ENCODE data around the gene KIF16B. TPM values are rescaled to one million over a fixed set of nuclear protein-coding genes. Genes with fewer than 3 reads are reported as not detected.

KIF16B gene
- total RNA-seq, 3 donors from 2014 or later = 23.8 to 47.9 (median 36.9) TPM

DNA sequence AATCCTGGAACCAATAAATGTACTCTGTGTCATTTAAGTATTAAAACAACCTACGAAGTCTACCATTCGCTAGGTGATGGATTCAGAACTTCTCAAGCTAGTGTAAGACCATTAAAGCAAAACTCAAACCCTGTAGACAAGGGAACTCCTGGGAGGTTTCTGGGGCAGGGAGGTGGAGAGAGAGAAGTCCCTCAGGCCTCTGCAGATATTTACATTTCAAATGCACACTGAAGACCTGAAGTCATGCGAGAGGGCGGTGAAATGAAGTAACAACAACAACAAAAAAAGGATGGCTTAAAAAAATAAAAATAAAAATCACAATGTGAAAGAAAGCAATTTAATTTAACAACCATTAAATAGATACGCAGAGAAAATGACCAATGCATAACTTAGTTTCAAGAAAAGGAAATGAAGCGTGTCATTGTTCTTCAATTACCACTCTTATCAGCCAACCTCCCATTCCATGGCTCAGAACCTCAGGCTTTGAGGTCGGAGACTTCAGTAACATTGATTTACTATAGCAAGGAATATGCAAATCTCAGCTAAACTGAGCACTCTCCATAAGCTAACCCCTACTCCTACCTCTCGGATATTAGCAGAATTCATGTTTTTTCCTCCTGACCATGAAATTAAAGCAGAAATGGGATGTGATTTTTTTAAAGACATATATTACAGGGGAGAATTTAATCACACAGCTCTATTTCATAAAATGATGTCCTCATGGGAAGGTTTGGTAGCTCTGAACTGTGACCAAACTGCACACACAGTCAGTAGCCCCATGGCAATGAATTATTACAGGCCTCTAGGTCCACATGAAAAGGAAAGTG, 140.6 kb downstream of the KIF16B start:
- TF ChIP-seq, protein P1, sequence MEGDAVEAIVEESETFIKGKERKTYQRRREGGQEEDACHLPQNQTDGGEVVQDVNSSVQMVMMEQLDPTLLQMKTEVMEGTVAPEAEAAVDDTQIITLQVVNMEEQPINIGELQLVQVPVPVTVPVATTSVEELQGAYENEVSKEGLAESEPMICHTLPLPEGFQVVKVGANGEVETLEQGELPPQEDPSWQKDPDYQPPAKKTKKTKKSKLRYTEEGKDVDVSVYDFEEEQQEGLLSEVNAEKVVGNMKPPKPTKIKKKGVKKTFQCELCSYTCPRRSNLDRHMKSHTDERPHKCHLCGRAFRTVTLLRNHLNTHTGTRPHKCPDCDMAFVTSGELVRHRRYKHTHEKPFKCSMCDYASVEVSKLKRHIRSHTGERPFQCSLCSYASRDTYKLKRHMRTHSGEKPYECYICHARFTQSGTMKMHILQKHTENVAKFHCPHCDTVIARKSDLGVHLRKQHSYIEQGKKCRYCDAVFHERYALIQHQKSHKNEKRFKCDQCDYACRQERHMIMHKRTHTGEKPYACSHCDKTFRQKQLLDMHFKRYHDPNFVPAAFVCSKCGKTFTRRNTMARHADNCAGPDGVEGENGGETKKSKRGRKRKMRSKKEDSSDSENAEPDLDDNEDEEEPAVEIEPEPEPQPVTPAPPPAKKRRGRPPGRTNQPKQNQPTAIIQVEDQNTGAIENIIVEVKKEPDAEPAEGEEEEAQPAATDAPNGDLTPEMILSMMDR (IDR thresholded peaks at IDR 0.05) = no peak
- TF ChIP-seq POLR2AphosphoS5 (IDR thresholded peaks at IDR 0.05) = no peak
- TF ChIP-seq POLR2A (IDR thresholded peaks at IDR 0.05) = no peak
- Histone ChIP-seq H3K36me3 (no peaks in the 10 kb centered on the region), H3K27me3 (no peaks in the 10 kb centered on the region), H3K4me3 (no peak overlapping the region), H3K27ac (no peak overlapping the region), H3K9me3 (no peaks in the 10 kb centered on the region), H3K4me1 (no peaks in the 10 kb centered on the region)
- DNase-seq (ENCODE audit: low spot score in 2 of 2) = no peak
- intact Hi-C loops (cut with DNase I; ENCODE audit: low total_unique reads) = no loop called here

DNA sequence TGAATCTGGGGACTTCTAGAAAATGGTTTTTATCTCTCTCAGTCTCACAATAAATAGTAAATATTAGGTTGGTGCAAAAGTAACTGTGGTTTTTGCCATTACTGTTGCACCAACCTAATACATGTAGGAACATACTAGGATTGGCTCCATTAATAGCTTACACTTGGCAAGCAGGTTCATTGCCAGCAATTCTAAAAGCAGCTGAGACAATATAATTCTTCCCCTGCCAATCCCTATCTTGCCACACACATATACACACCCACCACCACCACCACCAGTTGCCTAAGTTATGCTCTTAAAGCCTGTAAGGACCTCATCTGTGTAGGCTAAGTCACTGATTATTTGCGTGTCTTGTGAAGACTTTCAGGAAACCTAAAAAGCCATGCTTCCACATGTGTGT, 145.1 kb downstream of the KIF16B start:
- no peak for DNase-seq (ENCODE audit: low spot score in 2 of 2)
- peaks cover 0 to 5% of the 10 kb centered on the region in 2 donors for H3K9me3 ChIP-seq
- no peaks in the 10 kb centered on the region for H3K4me1 ChIP-seq
- H3K27ac ChIP-seq = no peak overlapping the region
- intact Hi-C loops (cut with DNase I; ENCODE audit: low total_unique reads) = no loop called here
- TF ChIP-seq, protein P1 (IDR thresholded peaks at IDR 0.05) = no peak
- TF ChIP-seq POLR2A (IDR thresholded peaks at IDR 0.05) = no peak
- TF ChIP-seq POLR2AphosphoS5 (IDR thresholded peaks at IDR 0.05) = no peak
- H3K36me3 ChIP-seq = peaks cover 4% of the 10 kb centered on the region
- H3K27me3 ChIP-seq = no peaks in the 10 kb centered on the region
- H3K4me3 ChIP-seq = no peak overlapping the region

DNA sequence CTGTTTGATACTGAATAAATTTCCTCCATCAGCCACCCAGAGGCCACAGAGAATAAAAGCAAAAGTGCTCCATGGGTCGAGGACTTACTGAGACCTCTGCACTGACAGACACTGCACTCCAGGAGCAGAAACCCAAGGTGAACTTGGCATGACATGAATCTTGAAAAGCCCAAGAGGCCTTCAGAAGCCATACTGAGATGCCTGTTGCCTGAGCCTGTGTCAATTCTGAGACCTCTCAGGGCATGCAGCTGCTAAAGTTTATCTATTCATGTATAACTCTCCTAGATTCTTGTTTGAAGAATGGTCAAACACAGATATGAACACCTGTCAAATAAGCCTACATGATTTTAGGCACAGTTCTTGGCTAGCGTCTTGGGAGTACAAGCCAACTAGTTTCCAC, 145.7 kb downstream of the KIF16B start:
- DNase-seq (ENCODE audit: low spot score in 2 of 2) = no peak
- intact Hi-C loops (cut with DNase I; ENCODE audit: low total_unique reads) = no loop called here
- H3K4me1 ChIP-seq = no peaks in the 10 kb centered on the region
- TF ChIP-seq POLR2AphosphoS5 (IDR thresholded peaks at IDR 0.05) = no peak
- no peak for TF ChIP-seq POLR2A (IDR thresholded peaks at IDR 0.05)
- TF ChIP-seq, protein P1 (IDR thresholded peaks at IDR 0.05) = no peak
- H3K4me3 ChIP-seq = no peak overlapping the region
- H3K27ac ChIP-seq = no peak overlapping the region
- H3K27me3 ChIP-seq = no peaks in the 10 kb centered on the region
- H3K36me3 ChIP-seq = peaks cover 4% of the 10 kb centered on the region
- H3K9me3 ChIP-seq = peaks cover 0 to 5% of the 10 kb centered on the region in 2 donors

DNA sequence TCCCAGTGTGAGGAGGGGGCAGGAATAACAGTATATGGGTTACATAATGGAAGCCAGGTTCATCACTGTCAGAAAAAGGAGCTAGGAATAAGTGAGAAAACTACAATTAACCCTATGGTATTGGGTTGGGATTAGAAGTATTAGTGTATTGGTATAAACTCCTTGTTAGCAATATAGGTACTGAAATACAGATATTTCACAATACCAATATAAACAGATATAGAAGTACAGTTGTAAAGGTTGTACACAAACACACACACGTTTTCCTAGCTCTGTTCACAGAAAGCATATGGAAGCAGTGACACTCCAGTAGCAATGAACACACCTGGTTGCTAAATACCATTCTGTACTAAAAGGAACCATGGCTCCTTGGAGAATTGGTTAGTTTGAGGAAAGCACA, 148.5 kb downstream of the KIF16B start:
- peaks cover 4% of the 10 kb centered on the region for H3K36me3 ChIP-seq
- H3K27me3 ChIP-seq = no peaks in the 10 kb centered on the region
- no peak overlapping the region for H3K4me3 ChIP-seq
- no peak for DNase-seq (ENCODE audit: low spot score in 2 of 2)
- H3K4me1 ChIP-seq = no peaks in the 10 kb centered on the region
- TF ChIP-seq POLR2AphosphoS5 (IDR thresholded peaks at IDR 0.05) (no peak), POLR2A (IDR thresholded peaks at IDR 0.05) (no peak)
- TF ChIP-seq, protein P1 (IDR thresholded peaks at IDR 0.05) = no peak
- no peak overlapping the region for H3K27ac ChIP-seq
- peaks cover 0 to 5% of the 10 kb centered on the region in 2 donors for H3K9me3 ChIP-seq
- intact Hi-C loops (cut with DNase I; ENCODE audit: low total_unique reads) = no loop called here

All from breast epithelium (tissue), 4 donors.